ENCODE data around the gene SMIM7.

Gene SMIM7

DNA sequence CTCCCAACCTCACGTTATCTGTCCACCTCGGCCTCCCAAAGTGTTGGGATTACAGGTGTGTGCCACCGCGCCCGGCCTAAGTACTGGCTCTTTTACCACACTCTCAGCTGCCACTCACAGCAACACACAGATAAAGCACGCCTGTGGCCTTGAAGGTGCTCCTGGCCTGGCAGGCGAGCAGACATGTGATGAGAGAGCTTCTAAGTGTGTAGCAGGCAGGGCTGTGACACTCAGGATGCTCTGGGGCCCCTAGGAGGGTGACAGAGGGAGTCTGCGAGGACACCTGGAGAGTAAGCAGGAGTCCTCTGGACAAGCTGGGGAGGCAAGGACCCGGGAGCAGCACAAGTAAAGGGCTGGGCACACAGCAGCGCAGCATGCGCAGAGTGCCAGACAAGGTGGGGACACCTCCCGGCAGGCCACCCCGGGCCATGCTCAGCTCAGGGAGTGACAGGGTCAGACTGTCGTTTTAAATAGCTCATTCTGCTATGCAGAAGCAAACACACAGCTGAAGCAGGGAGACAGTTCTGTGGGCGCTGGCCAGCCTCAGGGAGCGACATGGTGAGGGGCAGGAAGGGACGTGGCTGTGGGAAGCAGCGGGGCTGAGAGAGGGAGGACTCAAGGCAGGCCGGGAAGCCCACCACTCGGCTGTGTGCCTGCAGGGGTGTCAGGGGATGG lies 58.4 kb downstream of the SMIM7 start:
- TF ChIP-seq GATA2 (IDR thresholded peaks at IDR 0.05; ENCODE audit: low read depth, low read length), result no peak

DNA sequence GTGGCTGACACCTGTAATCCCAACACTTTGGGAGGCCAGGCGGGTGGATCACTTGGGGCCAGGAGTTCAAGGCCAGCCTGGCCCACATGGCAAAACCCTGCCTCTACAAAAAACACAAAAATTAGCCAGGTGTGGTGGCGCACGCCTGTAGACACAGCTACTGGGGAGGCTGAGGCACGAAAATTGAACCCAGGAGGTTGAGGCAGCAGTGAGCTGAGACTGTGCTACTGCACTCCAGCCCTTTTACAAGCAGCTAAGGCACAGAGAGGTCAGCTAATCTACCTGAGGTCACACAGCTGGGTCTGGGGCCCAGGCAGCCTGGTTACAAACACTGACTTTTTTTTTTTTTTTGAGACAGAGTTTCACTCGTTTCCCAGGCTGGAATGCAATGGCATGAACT lies 59.1 kb downstream of the SMIM7 start:
- TF ChIP-seq GATA2 (IDR thresholded peaks at IDR 0.05; ENCODE audit: low read depth, low read length) (no peak), GATA3 (IDR thresholded peaks at IDR 0.05; ENCODE audit: low read depth, low read length) (no peak)

DNA sequence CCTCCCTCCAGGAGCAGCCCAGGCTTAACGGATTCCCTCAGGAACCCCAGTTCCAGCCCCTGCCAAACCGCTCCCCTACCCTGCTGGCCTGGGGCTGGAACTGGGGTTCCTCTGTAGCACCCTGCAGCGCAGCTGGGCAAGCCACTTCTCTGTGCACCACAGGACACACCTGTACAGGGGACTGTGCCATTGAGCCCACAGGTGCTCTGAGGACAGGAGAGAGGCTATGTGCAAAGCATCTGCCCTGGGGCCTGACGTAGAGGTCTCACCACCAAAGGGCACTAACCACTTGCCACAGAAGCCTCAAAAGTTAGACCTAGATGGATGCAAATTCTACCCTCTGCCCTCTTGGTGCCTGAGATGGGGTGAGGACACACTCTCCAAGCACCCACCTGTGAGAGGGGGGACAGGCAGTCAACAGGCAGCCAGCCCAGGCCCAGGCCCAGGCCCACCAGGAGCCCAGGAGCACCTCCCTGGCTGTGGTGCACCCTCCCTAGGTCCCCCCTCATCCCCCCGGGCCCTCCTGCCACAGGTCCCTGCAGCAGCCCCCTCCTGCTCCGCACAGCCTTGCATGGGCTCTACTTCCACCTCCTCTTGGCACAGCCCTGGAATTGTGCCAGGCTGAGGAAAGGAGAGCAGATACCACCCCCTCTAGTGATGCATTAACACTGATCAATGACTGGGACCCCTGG lies 60.1 kb downstream of the SMIM7 start:
- TF ChIP-seq GATA2 (IDR thresholded peaks at IDR 0.05; ENCODE audit: low read depth, low read length) (no peak), GATA3 (IDR thresholded peaks at IDR 0.05; ENCODE audit: low read depth, low read length) (no peak)

DNA sequence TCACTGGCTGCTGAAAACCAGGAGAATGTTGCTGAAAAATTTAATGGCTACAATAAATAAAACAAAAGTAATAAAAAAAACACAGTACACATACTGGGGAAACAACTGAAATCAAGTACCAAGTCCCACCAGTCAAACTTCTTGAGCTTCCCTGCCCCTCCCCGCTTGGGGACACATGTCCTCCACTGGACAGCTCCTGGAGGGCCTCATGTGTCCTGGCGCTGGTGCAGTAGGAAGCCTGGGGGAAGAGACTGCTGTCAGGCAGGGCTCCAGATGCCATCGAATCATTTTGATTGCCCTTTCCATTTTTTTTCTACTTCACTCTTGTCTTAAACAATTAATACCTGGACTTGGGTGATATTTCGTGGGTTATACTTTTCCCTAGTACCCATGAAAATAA lies 61.1 kb downstream of the SMIM7 start:
- TF ChIP-seq GATA3 (IDR thresholded peaks at IDR 0.05; ENCODE audit: low read depth, low read length) (no peak), GATA2 (IDR thresholded peaks at IDR 0.05; ENCODE audit: low read depth, low read length) (no peak)

DNA sequence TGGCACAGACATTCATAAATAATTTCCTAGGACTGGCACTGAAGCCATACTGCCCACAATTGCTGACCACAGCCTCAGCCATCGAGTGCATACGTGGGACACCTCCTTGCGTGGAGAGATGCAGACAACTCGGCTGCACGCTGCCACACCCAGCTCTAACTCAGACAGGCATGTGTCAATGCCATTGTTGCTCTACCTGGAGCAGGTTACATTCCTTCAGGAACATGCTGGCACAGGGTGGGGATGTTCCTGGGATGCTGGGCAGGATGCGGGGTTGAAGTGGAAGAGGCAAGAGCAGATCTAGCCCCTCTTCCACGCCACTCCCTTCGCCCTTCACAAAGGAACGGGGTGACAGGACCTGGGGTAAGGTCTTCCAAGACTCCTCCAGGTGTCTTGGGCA lies 63.5 kb downstream of the SMIM7 start:
- TF ChIP-seq GATA2 (IDR thresholded peaks at IDR 0.05; ENCODE audit: low read depth, low read length) (no peak), GATA3 (IDR thresholded peaks at IDR 0.05; ENCODE audit: low read depth, low read length) (no peak)

All from SH-SY5Y (cell line).